ENCODE data around the gene KCNK4. TPM values are rescaled to one million over a fixed set of nuclear protein-coding genes. Genes with fewer than 3 reads are reported as not detected.
"Not testable (repeated sequence)": the region's sequence is repeated elsewhere in the genome, so short reads cannot be mapped to it uniquely, and the experiment has no call there.

KCNK4 gene
- total and polyA plus RNA-seq, 12 donors = not detected

DNA sequence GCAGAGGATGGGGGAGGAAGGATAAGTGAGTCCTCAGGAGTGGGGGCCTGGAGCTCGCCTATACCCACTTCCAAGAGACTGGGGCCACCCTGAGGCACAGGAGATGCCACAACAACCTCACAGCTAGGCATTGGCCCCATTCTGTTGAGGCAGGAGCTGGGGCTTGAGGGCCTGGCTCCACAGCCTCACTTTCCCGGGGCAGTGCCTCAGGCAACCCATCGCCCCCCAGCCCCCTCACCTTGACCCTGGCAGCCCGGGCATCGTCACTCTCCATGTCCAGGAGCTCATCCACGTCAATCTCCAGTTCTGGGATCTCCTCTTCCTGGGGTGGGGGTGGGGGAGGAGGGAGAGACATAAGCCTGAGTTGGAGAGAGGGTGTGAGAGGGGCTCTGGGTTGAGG, 46.1 kb upstream of the KCNK4 start:
- intact Hi-C loops (cut with DNase I) = loop anchor here in 1 of 10 donors (5.0 kb wide), 1 partner anchor 57 kb away; the partner anchor contains the start of gene CATSPERZ
- H3K4me1 ChIP-seq = peaks cover 19 to 53% (median 42%) of the 10 kb centered on the region in 9 donors
- peaks cover 0 to 20% (median 0%) of the 10 kb centered on the region in 9 donors for H3K36me3 ChIP-seq
- no peaks in the 10 kb centered on the region for H3K27me3 ChIP-seq
- WGBS, 2 donors = 37 to 51% methylated on average over 6 of the region's 6 CpGs
- TF ChIP-seq, protein P1, sequence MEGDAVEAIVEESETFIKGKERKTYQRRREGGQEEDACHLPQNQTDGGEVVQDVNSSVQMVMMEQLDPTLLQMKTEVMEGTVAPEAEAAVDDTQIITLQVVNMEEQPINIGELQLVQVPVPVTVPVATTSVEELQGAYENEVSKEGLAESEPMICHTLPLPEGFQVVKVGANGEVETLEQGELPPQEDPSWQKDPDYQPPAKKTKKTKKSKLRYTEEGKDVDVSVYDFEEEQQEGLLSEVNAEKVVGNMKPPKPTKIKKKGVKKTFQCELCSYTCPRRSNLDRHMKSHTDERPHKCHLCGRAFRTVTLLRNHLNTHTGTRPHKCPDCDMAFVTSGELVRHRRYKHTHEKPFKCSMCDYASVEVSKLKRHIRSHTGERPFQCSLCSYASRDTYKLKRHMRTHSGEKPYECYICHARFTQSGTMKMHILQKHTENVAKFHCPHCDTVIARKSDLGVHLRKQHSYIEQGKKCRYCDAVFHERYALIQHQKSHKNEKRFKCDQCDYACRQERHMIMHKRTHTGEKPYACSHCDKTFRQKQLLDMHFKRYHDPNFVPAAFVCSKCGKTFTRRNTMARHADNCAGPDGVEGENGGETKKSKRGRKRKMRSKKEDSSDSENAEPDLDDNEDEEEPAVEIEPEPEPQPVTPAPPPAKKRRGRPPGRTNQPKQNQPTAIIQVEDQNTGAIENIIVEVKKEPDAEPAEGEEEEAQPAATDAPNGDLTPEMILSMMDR (IDR thresholded peaks at IDR 0.05) = no peak
- DNase-seq (no peak), ATAC-seq (no peak)
- no peaks in the 10 kb centered on the region for H3K9me3 ChIP-seq
- H3K4me3 ChIP-seq = peak overlapping the region in 7 of 10 donors; percentile 64 to 89 (median 70)
- peak overlapping the region in 9 of 10 donors; percentile 80 to 96 (median 84) for H3K27ac ChIP-seq

DNA sequence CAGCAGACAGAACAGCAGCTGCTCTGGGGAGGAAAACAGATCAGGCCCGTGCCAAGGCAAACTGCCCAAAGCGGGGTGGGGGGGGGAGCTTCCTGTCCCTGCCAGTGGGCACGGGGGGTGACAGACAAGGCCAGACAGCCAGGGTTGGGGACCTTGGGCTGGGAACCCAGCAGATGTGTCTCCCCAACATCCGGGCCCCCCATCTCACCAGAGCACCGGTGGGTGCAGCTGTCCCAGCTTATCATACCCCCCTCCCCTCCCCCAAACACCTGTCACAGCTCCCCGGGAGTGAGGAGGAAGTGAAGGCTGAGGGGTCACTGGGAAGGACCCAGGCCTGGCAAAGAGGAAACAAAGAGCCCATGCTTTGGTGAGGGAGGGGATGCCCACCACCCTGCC, 45.7 kb upstream of the KCNK4 start:
- peak; percentile 55 to 61 for DNase-seq
- peak overlapping the region; percentile 44 to 89 (median 70) for H3K4me3 ChIP-seq
- 3 to 7% methylated on average over 6 of the region's 6 CpGs for WGBS, 2 donors
- intact Hi-C loops (cut with DNase I) = loop anchor here in 1 of 10 donors (5.0 kb wide), 1 partner anchor 57 kb away; the partner anchor contains the start of gene CATSPERZ
- no peak for ATAC-seq
- TF ChIP-seq, protein P1 (IDR thresholded peaks at IDR 0.05) = no peak
- no peaks in the 10 kb centered on the region for H3K27me3 ChIP-seq
- no peaks in the 10 kb centered on the region for H3K9me3 ChIP-seq
- peaks cover 0 to 20% (median 0%) of the 10 kb centered on the region in 9 donors for H3K36me3 ChIP-seq
- H3K27ac ChIP-seq = peak overlapping the region in 9 of 10 donors; percentile 80 to 96 (median 84)
- peaks cover 17 to 50% (median 41%) of the 10 kb centered on the region in 9 donors for H3K4me1 ChIP-seq

DNA sequence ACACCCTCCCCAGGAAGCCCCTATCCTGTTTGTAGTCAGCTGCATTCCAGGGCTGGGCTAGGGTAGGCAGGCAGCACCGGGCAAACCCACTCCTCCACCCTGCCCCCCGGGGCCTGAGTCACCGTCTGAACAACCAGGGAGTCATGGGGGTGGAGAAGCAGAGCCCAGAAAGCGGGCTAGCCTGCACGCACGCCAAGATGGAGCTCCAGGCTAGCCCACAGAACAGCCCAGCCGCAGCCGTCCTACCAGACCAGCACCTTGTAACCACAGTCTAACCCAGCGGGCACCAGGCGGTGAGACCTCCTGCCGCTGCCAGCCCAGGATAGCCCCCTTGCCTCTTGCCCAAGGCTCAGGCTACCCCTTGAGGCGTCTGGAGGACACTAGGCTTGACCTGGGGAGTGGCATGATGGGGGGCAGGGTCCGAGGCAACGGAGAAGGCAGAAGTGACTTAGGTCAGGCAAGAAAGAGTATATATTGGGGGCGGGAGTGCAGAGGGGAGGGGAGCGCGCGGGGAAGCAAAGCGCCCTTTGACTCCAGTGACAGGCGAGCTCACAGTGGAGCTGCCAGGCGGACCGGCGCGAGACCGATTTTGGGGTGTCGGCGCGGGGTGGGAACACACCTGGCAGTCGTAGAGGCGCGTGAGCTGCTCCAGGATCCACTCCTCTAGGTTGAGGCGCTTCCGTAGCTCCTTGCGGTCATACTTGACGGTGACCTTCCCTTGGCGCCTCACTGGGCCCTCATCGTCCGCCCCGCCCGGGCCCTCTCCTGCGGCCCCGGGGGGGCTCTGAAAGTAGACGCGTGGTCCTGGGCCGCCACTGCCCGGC, 45.1 kb upstream of the KCNK4 start:
- peak overlapping the region; percentile 44 to 89 (median 70) for H3K4me3 ChIP-seq
- DNase-seq (peak; percentile 67), ATAC-seq (peak in 1 of 8 donors; percentile 6)
- intact Hi-C loops (cut with DNase I) = loop anchor here in 2 of 10 donors (2.0 to 5.0 kb wide), 2 partner anchors 56 to 59 kb away; partner anchors contain the start of genes CATSPERZ (in 1 of the 2) and ESRRA (in 1 of the 2)
- 1% methylated on average over 34 to 46 of the region's 46 CpGs for WGBS, 2 donors
- TF ChIP-seq, protein P1 (IDR thresholded peaks at IDR 0.05) = no peak
- H3K27ac ChIP-seq = peak overlapping the region; percentile 66 to 96 (median 84)
- H3K27me3 ChIP-seq = no peaks in the 10 kb centered on the region
- H3K4me1 ChIP-seq = peaks cover 16 to 54% (median 47%) of the 10 kb centered on the region in 9 donors
- peaks cover 0 to 20% (median 0%) of the 10 kb centered on the region in 9 donors for H3K36me3 ChIP-seq
- no peaks in the 10 kb centered on the region for H3K9me3 ChIP-seq

DNA sequence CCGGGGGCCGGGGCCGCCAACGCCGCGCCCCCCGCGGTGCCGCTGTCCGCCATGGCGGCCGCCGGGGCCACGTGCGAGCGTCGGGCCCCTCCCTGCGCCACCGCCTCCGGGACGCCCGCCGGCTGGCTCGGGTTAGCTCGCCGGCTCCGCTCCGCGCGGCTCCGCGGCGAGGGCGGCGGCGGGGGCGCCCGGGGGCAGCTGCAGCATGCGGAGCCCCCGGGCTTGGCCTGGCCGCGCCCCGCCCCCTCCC, 44.6 kb upstream of the KCNK4 start:
- Histone ChIP-seq H3K4me1 (peaks cover 16 to 56% (median 47%) of the 10 kb centered on the region in 9 donors), H3K27ac (peak overlapping the region in 9 of 10 donors; percentile 80 to 96 (median 84)), H3K4me3 (peak overlapping the region; percentile 44 to 89 (median 70)), H3K36me3 (peaks cover 0 to 20% (median 0%) of the 10 kb centered on the region in 9 donors)
- H3K27me3 ChIP-seq, ATAC-seq, DNase-seq, H3K9me3 ChIP-seq: not testable (repeated sequence)
- 0% methylated on average over 21 to 43 of the region's 43 CpGs for WGBS, 2 donors
- intact Hi-C loops (cut with DNase I) = loop anchor here in 2 of 10 donors (2.0 to 5.0 kb wide), 2 partner anchors 56 to 58 kb away; partner anchors contain the start of genes CATSPERZ (in 1 of the 2) and ESRRA (in 1 of the 2)

All from heart right ventricle (tissue), 16 donors.